HG03060 (cell line): ENCODE measurements around the gene CDKN2D.
"Not testable (repeated sequence)": the region's sequence is repeated elsewhere in the genome, so short reads cannot be mapped to it uniquely, and the experiment has no call there.

Experiments
- ATAC-seq: cut with Tn5 transposase; IDR thresholded peaks from one replicate; pipeline ENCODE4 v1.9.1; 2021; ENCODE audit warnings: low read depth, moderate number of reproducible peaks; ENCODE audit not compliant: unreplicated experiment

CDKN2D gene

GRCh38 chr19:10553087-10553667, 15.6 kb downstream of the CDKN2D start:
- ATAC-seq: no peak

- ATAC-seq: no peak
These were observed 16.2 kb downstream of the CDKN2D start for GRCh38 chr19:10552510-10553053.

GRCh38 chr19:10551698-10552301, 17.0 kb downstream of the CDKN2D start:
- no peak for ATAC-seq

GRCh38 chr19:10551006-10551405, 17.8 kb downstream of the CDKN2D start:
- not testable (repeated sequence) for ATAC-seq

GRCh38 chr19:10550336-10550735, 18.4 kb downstream of the CDKN2D start:
- ATAC-seq: no peak

- ATAC-seq: no peak
These were observed 19.0 kb downstream of the CDKN2D start for GRCh38 chr19:10549733-10550132.

- no peak for ATAC-seq
These were observed 20.0 kb downstream of the CDKN2D start for GRCh38 chr19:10548746-10549276.

GRCh38 chr19:10546817-10547216, 22.0 kb downstream of the CDKN2D start:
- ATAC-seq: no peak

- ATAC-seq: no peak
These were observed 24.0 kb downstream of the CDKN2D start for GRCh38 chr19:10544753-10545251.

GRCh38 chr19:10544242-10544752, 24.5 kb downstream of the CDKN2D start:
- ATAC-seq: no peak

- ATAC-seq: no peak
These were observed 25.1 kb downstream of the CDKN2D start, which contains the start of gene ATG4D for GRCh38 chr19:10543420-10544241. Gene ATG4D, plus strand, starts transcription at chr19:10543904. Its CDS starts 187 bp downstream, at chr19:10544091.

GRCh38 chr19:10543059-10543419, 25.7 kb downstream of the CDKN2D start:
- no peak for ATAC-seq

GRCh38 chr19:10539016-10539415, 29.8 kb downstream of the CDKN2D start:
- ATAC-seq: not testable (repeated sequence)

- ATAC-seq: no peak
These were observed 30.4 kb downstream of the CDKN2D start for GRCh38 chr19:10538204-10538983.

- no peak for ATAC-seq
These were observed 31.1 kb downstream of the CDKN2D start for GRCh38 chr19:10537668-10538067.

- ATAC-seq: no peak
These were observed 33.2 kb downstream of the CDKN2D start for GRCh38 chr19:10535613-10536012.

GRCh38 chr19:10533646-10534386, 35.0 kb downstream of the CDKN2D start:
- no peak for ATAC-seq

- no peak for ATAC-seq
These were observed 36.3 kb downstream of the CDKN2D start for GRCh38 chr19:10532457-10532856.

- ATAC-seq: not testable (repeated sequence)
These were observed 41.9 kb downstream of the CDKN2D start for GRCh38 chr19:10526887-10527286.
